RCC 7860 (cell line): ENCODE data around the gene KCNAB3.

Experiments used
- DNase-seq: peaks from one replicate; pipeline ENCODE4 v3.0.0-alpha.2; 2015; ENCODE audit warnings: low spot score
- FAIRE-seq: peaks from 2 replicates; lab custom pipeline; 2012; peaks lifted over from hg19 to GRCh38; lab: Jason Lieb, UNC

Gene KCNAB3

DNA sequence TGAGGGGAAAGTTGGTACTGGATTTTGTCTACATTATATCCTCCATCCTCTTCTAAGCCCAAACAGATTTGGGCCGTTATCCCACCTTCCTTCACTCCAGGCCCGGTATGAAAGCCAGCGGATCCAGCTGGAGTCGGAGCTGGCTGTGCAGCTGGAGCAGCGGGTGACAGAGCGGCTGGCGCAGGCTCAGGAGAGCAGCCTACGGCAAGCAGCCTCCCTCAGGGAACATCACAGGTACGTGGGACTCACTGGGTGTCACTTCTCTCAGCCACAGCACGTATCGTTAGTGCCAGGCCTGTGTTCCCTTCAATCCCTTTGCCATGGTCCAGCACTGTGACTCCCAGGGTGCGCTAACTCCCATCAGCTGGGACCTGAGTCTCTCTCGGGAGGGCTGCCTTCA is 13.6 kb upstream of the KCNAB3 start:
- FAIRE-seq (no peak), DNase-seq (no peak)

DNA sequence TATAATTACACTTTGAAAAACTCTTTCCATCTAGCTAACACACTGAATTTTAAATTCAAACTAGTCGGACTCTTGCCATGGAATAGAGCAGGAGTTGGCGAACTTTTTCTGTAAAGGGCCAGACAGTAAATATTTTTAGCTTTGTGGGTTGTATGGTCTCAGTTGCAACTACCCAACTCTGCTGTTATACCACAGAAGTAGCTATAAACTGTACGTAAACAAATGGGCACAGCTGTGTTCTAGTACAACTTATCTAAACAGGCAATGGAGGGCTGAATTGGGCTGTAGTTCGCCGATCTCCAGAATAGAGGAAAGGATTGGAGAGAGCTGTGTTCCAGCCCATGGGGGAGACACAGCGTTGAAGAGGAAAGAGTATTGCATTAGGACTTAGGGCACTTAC is 11.1 kb upstream of the KCNAB3 start:
- DNase-seq (no peak), FAIRE-seq (no peak)

DNA sequence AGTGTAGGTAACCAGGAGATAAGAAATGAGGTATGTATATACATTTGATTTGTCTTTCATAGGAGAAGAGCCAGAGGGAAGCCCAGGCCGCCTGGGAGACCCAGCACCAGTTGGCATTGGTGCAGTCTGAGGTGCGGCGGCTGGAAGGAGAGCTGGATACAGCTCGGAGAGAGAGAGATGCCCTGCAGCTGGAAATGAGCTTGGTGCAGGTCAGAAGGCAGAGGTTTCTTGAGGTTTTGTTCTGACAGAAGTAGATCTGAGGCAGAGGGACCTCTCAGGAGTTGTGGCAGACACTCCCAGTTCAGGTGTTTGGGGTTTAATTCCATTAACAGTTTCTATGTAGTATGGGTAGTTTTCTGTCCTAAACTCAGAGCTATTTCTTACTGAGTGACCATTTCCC is 10.4 kb upstream of the KCNAB3 start:
- FAIRE-seq (no peak), DNase-seq (no peak)

DNA sequence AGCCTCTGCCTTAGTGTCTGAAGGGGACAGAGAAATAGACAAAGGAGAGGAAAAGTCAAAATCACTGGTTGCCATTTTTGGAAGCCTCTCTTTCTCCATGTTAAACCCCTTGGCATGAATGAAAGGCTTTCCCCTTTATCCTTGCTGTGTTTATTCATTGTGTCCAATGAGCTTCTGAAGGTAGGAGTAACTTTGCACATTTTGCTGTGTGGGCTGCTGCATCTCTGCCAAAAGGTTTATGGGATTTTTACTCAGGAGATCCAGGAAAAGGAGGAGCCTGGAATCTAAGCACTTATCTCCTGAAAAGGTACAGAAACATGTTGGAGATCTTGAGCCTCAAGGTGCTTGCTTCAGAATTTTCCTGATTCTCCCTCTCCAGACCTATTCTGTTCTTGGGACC is 6.2 kb upstream of the KCNAB3 start:
- FAIRE-seq (no peak), DNase-seq (no peak)

DNA sequence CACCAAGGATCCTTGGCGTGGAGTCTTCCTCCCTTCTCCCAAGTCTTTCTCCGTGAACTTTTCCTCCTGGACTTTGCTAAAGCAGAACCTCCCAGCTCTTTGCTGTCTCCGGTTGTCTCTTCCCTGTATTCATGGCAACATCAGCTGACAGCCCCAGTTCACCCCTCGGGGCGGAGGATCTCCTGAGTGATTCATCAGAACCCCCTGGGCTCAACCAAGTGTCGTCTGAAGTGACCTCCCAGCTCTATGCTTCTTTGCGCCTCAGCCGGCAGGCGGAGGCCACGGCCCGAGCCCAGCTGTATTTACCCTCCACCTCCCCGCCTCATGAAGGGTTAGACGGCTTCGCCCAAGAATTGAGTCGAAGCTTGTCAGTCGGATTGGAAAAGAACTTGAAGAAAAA is 3.3 kb upstream of the KCNAB3 start:
- FAIRE-seq = no peak
- peak; percentile 62 for DNase-seq

DNA sequence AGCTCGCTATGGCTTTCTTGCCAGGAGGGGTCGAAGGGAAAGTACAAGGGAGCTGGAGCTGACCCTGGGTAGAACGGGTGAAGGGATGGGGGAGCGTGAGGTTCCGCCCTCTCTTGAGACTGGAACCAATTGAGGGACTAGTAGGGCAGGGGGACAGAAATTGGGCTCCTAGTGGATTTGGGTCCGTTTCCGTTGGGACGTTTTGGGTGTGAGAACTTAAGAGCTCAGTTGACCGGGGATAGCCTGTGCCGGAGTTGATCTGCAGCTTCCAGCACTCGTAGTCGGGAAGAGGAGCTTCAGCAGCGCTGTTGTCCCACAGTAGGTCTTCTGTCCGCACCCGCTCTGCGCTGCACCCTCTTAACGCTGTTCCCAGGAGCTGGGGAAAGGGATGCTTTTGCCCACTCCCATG is 2.8 kb upstream of the KCNAB3 start:
- no peak for FAIRE-seq
- DNase-seq = no peak

DNA sequence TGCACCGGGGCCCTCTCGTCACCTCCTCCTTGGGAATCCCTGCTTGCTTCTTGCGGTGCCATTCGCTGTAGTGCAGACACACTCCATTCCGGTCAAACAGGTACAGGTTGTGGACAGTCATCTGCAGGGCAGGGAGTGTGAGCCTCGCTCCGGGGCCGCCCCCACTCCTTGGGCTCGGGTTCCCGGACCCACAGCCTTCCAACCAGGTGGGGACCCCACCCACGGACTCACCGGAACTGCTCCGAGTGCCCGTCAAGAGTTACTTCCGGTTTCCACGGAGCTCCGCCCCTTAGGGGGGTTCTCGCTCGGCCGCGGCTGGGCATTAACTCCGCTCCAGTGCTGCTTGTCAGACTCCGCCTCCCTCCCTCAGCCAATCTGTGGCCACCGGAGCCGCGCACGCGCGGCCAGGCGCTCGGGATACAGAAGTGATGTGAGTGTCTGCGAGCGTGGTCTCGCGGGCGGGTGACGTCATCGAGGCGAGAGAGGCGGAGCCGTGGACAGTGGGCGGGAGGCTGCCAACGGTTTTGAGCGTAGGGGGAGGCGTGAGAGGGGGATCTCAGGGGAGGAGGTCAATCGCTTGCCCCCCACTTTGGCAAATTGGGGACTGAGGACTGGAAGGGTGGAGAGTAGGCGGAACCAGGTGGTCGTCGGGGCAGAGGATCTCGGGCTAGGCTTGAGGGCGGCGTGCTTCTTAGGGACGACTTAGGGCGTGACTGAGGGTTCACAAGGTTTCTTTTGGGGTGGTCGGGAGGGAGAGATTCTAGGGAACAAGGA is 2.2 kb upstream of the KCNAB3 start, which contains the start of the genes CNTROB and TRAPPC1:
CNTROB (plus strand) TSS at position 498 of the 774 bp plus-strand sequence. CDS start 874 bp downstream, outside the sequence.
TRAPPC1 (minus strand) TSS at position 238 of the 774 bp plus-strand sequence; CDS start at position 121, 117 bp downstream.
- peak; percentile 89 for FAIRE-seq
- peak; percentile 96 for DNase-seq

DNA sequence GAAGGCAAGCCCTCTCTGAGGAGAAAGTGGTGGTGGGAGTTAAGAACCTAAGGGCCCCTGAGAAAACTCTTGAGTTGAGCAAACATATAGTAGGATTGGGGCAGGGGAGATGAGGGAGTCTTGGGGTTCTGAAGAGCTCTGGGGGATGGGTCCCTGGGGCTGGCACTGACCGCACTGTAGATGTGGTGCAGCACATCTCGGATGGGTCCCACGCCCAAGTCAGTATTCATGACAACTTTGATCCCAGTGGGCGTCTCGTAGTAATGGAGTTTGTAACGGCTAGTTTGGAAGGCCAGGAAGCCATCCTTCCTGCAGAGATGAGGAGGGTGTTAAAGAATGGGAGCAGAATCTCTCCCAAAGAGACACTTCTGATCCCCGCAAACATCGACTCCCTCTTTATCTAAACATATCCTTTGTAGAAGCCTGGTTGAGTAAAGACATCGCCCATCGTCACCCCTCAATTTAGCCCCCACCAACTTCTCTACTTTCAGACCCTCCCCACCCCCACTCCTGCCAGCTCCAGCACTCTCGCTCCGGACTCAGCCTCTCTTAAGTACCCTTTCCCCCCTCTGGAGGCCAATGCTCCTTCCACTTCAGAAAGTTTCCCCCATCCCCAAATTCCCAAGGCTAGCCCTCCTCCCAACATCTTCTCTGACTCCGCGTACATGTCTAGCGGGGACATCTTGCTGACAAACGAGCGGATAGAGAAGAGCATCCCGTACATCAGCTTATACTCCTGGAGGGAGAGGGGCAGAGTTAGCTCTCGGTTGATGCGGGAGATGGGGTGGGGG is 1.4 kb upstream of the KCNAB3 start:
- FAIRE-seq = no peak
- no peak for DNase-seq

DNA sequence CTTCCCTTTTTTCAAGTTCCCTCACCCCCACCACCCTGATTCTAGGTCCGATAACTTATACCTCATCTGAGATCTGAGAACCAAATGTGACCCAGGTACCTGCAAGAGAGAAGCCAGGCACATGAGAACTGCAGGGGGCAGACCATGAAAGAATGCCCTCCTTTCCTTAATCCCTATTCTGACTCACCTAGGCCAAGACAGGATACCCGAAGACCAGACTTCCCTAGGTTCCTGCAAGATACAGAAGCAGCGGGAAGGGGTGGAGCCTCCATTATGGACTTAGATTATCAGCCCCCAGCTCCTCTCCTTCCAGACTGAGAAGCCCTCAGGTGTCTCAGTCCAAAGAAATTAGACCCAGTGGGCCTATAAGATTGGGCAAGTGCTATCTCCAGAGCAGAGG is 2.1 kb downstream of the KCNAB3 start:
- FAIRE-seq = no peak
- no peak for DNase-seq

DNA sequence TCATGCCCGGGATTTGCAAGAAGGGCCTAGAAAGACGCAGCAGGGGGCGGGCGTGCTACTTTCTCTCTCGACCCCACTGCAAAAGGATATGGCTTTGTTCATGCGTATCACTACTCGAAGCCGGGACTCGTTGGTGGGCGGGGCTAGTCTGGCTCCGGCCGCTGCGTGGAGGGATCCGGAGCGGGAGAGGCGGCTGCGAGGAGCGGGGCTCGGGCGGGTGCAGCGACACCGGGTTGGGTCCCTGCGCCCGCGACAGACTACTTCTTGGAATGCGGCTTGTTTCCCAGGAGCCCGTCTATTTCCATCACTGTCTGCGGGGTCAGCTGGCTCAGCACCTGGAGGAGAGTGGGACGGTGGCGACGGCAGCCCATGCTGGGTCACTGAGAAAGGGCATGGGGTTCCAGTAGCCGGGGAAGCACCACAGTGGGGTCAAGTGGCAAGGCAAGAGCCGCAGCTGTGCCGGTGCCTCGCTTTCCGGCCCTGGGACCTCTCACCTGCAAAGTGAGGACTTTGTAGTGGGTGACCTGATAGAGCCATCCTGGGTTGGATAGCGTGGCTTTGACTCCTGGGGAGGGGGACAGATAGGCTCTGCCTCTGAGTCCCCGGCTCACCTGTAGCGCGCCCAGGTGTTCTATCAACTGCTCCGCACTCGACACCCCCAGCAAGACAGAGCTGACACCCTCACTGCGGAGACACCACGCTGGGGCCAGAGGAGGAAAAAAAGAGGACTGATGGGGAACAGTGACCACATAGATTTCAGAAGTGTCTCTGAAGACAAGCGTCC is 6.6 kb downstream of the KCNAB3 start:
- no peak for DNase-seq
- FAIRE-seq = no peak

DNA sequence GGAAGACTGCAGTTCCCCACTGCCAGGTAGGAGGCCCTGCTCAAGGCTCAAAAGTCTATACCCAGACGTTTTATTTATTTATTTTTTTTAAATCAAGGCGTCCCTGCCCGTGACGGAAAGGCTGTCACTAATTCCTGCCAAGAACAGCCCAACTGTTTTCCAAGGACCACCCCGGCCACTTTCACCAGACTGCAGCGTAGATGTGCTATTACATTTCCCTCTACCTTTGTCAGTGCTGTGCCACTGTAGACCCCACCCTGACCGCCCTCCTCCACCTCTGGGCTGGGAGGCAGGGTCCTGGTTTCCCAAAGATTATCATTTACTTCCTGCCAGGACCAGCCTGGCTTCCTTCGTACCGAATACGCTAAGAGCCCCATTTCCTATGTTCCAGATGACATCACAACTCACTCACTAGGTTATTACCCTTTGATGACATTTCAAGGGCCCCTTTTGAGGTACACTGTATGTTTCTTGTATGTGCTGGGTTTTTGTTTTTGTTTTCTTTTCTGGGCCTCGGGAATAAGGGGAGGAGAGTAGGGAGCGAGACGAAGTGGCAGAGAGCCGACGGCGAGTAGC is 7.3 kb downstream of the KCNAB3 start:
- DNase-seq = no peak
- FAIRE-seq = no peak

DNA sequence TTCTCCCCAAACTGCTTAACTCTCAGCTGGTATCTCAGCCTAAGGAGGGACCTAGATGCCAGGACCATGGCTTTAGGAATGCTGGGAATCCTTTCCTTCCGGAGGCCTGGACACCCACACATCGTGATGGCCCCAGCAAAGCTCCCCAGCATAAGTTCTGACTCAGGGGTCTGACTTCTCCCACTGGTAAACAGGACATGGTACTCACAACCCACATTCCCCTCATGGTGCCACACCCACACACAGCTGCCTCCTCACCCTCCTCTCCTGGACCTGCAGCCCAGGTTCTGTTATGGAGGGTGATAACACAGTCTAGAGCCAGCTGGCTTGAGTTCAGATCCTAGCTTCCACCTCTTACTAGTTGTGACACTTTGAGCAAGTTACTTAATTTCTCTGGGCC is 12.8 kb downstream of the KCNAB3 start:
- DNase-seq (no peak), FAIRE-seq (no peak)

DNA sequence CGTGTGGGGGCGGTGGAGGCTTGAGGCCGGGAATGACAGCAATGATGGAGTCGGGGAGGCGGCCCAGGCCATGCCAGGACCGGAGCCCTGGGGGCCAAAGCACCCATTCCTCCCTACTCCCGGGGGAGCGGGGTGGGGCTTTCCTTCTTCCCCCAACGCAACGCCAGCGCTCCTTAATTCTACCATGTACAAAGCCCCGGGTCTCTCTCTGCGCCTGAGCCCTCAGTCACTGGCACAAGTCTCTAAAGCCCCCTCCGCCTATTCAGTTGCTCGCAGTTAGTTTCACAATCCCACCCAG is 13.3 kb downstream of the KCNAB3 start:
- FAIRE-seq (no peak), DNase-seq (no peak)

DNA sequence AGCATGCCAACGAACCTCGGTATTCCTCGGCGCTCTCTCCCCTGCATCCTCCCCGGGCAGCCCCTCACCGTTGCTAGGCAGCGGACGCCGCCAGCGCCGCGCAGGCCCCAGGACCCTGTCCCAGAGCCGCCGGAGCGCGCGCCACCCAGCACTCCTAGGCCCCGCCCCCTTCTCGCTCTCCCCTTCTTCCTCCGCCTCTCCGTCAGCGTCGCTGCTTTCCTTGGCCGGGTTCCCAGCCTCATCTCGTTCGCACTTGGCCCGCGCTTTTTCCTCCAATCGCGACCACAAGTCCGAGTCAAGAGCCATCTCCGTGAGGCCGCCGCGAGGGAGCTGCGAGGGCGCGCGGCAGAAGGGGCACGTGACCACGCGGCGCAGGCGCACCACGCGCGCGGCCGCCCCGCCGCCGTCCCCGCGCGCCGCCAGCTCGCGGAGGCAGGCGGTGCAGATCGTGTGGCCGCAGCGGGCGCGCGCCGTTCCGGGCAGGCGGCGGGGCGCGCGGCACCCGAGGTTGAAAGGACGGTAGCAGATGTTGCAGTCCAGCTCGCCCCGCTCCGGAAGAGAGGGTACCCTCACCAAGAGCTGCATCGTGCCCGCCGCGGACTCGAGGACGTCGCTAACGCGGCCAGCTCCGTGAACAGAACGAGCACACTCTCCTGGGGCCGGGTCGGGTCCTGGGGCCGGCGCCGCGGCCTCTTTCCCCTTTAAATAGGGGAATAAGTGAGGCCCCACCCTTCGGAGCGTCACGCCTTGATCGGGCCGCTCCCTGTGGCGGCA is 13.9 kb downstream of the KCNAB3 start, which contains the start of gene RNF227:
RNF227 (minus strand) TSS at position 679 of the 774 bp plus-strand sequence; CDS start at position 585, 94 bp downstream.
- FAIRE-seq (no peak), DNase-seq (peak; percentile 77)

DNA sequence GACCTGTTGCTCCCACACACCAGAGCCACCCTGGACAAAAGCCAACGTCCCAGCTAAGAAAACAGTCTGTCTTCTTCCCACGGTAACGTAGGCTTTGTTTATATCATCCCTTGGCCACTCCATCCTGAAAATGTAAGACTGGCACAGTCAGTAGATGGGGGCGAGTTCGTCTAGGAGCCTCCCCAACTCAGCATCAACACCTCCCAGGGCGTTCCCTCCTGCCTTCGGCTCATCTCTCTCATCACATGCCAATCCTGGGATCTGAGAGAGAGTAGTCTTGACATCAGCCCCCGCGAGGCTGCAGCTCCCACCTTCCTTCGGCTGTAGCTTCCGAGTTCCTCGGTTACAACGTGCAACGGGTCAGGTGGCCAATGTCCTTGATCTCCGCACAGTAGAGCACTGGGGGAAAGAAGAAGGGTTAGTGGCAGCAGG is 14.5 kb downstream of the KCNAB3 start:
- no peak for FAIRE-seq
- DNase-seq = peak; percentile 8

DNA sequence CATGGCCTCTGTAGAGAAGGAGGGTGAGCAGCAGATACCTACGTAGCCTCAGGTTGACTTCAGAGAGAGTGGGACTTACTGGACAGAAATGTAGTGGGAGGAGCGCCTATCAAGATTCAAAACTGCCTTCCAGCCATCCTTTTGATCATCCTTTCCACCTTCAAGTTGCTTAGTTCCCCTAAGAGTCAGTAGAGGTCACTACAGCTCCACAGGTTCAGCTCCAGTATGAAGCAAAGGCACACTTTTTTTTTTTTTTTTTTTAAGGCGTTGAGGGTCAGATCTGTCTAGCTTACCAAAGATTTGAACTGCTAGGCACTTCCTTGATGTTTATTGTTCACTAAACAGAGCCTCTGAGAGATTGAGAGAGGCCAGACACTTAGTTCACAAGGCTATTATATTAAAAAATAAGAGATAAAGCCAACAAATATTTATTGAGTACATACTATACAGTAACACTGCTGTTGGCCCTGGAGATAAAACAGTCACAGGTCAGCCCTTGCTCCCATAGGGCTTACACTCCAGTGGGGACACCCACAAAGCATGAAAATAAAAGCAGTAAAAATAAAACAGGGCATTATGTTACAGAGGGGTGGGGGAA is 16.6 kb downstream of the KCNAB3 start:
- peak; percentile 63 for DNase-seq
- peak; percentile 57 for FAIRE-seq

DNA sequence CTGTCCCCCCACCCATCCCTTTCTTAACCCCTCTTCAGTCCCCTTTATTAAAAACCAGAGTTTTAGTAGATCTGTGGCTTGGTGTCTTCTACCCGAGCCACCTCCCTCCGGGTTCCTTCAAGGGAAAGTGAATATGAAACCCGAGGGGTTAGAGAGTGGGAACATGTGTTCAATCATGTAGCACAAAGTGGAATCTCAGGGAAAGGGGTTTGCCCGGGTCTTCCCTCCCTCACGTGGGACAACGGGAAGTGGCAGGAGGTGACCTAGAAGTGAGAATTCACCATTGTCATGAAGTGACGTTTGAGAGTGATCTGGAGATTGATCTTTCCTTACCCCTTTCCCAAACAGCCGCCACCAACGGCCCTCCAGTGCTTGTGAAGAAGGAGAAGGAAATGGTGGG is 18.5 kb downstream of the KCNAB3 start:
- no peak for FAIRE-seq

DNA sequence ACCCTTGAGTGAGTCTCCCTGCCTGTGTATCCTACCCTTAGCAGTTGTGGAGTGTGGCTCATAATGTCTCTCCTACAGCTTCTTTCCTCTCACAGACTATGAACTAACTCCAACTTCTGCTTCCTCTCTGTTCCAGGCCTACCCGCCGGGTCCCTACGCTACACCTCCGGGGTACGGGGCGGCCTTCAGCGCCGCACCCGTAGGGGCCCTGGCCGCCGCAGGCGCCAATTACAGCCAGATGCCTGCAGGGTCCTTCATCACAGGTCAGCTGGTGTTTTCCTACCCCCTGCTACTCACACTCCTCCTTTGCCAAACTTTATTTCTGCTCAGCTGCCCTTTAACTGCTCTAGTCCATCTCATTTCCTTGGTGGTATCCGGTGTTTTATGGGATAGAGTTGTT is 18.9 kb downstream of the KCNAB3 start:
- FAIRE-seq (no peak), DNase-seq (no peak)

More for the DNA sequence above, 18.5 kb downstream of the KCNAB3 start:
- no peak for DNase-seq

DNA sequence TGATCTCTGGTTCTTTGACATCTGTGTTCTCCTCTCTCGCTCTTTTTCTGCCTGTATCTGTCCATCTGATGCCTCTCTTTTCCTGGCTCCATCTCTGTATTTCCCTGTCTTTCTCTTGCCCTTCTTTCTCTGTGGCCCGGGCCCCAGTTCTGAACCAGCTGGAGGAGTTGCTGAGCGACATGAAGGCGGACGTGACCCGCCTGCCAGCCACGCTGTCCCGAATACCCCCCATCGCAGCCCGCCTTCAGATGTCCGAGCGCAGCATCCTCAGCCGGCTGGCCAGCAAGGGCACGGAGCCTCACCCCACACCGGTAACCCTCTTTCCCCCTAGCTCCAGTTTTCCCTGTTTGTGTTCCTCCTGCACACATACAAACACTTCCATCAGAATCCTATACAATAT is 19.4 kb downstream of the KCNAB3 start:
- FAIRE-seq (no peak), DNase-seq (no peak)

DNA sequence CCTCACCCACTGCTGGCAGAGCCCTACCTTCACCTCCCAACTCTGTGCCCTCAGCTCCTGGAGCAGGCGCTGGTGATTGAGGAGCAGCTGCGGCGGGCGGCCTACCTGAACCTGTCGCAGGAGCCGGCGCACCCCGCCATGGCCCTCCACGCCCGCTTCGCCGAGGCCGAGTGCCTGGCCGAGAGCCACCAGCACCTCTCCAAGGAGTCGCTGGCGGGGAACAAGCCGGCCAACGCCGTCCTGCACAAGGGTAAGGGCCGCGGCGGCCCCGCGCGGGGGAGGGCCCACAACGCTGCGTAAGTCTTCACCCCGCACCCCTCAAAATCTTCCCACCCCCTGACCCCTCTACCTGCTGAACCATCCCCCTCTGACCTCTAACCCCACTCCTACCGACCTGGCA is 20.6 kb downstream of the KCNAB3 start:
- FAIRE-seq = no peak
- no peak for DNase-seq
